NCI-H187 (cell line): Measurements from ENCODE around the gene IGFLR1.

Source experiments
- DNase-seq, 2 experiments: peaks; one replicate each; lab custom pipeline; 2025; lab: John Stamatoyannopoulos, UW

Gene IGFLR1, protein sequence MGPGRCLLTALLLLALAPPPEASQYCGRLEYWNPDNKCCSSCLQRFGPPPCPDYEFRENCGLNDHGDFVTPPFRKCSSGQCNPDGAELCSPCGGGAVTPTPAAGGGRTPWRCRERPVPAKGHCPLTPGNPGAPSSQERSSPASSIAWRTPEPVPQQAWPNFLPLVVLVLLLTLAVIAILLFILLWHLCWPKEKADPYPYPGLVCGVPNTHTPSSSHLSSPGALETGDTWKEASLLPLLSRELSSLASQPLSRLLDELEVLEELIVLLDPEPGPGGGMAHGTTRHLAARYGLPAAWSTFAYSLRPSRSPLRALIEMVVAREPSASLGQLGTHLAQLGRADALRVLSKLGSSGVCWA

DNA sequence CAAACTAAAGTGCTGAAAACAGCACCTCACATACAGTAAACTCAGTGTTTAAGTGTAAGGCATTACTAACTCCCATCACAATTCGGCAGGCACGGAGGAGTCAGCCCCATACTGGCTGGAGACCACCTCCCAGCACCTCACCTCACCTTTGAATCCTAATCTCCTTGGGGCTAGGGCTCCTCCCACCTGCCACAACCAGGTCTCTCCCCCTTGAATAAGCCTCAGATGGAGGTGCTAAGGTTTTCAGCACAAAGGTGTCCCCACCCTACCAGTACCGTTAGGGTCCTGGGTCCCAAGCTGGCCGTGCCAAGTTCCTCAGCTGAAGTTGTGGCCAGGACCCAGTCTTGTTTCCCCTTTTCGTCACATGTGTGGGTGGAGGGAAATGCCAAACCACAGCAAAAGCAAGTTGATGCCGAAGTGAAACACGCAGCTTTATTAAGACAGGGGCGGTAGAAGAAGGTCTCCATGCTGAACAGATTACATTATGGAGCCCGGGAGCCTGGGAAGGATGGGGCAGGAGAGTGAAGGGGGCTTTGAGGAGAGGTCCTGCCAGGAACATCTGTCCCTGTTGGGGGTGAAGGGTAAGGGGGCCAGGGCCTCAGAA is at the start of gene IGFLR1:
IGFLR1 (minus strand) TSS at position 332 of the 604 bp plus-strand sequence. CDS start 1,272 bp downstream, outside the sequence.
- no peak for DNase-seq

GRCh38 chr19:35791814-35792279 is 49.6 kb upstream of the IGFLR1 start:
- DNase-seq = no peak

DNA sequence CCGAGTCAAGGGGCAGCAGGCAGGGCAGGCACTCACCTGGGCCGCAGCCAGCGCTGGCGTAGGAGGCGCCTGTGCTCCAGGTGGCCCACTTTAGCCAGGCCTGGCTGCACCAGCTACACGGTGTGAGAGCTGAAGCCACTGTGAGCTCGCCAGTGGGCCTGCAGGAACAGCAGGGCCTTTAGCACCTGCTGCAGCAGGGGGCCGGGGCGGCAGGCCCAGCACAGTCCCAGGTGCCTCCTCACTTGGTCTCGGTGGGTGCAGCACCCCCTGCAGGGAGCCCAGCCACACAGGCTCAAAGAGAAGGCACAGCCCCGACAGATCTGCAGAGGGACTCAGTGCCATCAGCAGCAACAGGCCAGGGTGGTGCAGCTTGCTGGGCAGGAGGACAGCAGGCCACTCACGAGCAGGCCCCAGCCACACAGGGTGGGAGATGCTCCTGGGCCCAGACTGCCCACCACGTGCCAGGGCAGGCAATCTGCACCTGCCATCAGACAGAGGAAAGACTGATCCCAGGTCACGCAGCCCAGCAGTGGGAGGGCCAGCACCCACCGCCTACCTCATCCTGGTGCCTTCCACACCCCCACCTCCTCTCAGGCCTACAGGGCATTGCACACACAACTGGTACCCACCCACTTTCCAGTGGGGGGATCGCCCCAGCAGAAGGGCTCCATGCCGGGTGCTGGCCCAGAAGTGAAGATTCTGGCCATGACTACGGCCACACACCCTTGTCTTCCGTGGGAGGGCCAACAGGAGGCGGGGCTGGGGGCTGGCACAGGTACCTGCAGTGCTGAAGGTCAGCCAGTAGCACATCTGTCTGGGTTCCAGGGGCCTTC is 48.9 kb upstream of the IGFLR1 start:
- DNase-seq = no peak

DNA sequence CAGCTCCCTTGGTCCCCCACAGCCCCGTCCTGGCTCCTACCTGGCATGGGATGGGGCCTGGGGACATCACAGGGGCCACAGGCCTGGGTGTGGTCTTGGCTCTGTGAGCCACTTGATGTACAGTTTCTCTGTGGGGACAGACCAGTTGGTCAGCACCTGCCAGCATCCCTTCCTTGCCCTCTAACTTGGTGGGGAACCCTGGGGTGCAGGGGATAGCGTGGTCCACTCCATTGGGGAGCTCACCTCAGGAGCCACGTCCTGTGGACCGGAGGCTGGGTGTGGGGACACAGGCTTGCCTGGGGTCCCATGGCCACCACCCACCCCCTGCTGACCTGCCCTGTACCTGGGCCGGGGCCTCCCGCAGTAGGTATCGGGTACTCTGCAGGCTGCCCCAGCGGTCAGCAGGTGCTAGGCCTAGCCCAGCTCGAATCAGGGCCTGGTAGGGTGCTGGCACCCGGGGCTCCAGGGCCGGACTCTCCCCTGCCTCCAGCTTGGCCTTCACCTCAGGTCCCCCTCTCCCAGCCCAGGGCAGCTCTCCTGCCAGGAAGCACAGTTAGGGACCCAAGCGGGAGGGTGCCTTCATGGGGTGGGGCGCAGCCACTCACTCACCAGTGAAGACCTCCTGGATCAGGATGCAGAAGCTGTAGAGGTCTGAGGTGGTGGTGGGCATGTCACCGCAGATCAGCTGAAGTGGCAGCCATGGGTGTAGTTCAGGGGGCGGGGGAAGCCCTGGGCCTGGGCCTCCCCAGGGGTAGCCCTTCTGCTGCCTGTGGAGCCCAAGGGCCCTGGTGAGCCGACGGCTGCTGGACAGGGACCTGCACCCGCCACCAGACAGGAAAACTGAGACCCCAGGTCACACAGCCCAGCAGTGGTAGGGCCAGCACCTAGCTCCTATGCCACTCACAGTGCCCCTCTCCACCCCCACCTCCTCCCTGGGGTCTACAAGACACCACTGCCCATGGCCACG is 48.0 kb upstream of the IGFLR1 start:
- DNase-seq = no peak

DNA sequence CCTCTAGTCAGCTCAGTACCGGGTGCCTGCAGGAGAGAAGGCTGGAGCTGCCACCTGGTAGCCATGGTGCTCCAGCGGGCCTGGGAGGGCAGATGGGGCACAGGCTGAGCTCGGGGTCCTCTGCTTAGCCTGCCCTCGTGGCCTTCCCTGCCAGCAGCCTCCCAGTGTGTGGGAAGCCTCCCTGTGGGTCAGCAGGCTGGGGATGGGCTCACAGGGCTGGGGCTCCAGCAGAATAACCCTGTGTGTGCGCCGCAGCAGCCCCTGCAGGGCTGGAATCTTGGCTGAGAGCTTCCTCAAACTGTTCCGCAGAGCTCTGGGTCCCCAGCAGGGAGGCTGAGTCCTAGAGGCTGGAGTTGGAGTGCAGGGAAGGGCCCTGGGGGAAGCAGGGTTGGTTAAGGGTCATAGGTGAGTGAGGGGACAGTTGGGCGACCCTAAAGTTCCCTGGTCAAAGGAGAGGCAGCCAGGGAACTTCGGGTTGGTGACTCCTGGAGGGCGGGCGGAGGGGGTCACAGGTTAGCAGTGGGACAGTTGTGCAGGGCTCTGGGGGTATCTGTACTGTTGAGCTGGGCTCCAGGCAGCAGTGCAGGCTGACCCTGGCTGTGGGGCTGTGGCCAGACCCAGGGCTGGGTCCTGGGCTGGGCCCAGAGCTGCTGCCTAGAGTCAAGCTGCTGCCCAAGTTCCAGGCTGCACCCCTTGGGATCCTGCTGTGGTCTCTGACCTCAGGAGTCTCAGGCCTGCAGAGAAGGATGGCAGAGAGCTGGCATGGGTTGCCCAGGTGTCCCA is 47.1 kb upstream of the IGFLR1 start:
- DNase-seq = no peak

- no peak for DNase-seq
Measured at GRCh38 chr19:35788205-35788960, 46.1 kb upstream of the IGFLR1 start.

GRCh38 chr19:35787227-35787799 is 45.1 kb upstream of the IGFLR1 start:
- DNase-seq = no peak

DNA sequence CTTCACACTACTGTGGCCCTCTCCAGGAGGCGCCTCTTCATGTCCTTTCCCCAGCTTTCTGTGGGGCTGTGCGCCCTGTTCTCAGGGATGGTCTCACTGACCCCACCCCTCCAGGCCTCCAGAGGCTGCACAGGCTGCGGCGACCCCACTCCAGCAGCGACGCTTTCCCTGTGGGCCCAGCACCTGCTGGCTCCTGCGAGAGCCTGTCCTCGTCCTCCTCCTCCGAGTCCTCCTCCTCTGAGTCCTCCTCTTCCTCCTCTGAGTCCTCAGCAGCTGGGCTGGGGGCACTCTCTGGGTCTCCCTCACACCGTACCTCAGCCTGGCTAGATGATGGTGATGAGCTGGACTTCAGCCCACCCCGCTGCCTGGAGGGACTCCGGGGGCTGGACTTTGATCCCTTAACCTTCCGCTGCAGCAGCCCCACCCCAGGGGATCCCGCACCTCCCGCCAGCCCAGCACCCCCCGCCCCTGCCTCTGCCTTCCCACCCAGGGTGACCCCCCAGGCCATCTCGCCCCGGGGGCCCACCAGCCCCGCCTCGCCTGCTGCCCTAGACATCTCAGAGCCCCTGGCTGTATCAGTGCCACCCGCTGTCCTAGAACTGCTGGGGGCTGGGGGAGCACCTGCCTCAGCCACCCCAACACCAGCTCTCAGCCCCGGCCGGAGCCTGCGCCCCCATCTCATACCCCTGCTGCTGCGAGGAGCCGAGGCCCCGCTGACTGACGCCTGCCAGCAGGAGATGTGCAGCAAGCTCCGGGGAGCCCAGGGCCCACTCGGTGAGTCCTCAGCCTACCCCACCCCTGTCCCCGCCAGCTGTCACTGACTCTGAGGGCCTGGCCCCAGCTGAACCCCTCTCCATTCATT is 44.3 kb upstream of the IGFLR1 start:
- no peak for DNase-seq

GRCh38 chr19:35785339-35785627 is 43.0 kb upstream of the IGFLR1 start:
- no peak for DNase-seq

GRCh38 chr19:35784503-35785338 is 42.5 kb upstream of the IGFLR1 start:
- no peak for DNase-seq

GRCh38 chr19:35783469-35784434 is 41.5 kb upstream of the IGFLR1 start:
- no peak for DNase-seq

GRCh38 chr19:35782589-35782988 is 40.3 kb upstream of the IGFLR1 start:
- DNase-seq = no peak

GRCh38 chr19:35781650-35782049 is 39.4 kb upstream of the IGFLR1 start:
- no peak for DNase-seq

DNA sequence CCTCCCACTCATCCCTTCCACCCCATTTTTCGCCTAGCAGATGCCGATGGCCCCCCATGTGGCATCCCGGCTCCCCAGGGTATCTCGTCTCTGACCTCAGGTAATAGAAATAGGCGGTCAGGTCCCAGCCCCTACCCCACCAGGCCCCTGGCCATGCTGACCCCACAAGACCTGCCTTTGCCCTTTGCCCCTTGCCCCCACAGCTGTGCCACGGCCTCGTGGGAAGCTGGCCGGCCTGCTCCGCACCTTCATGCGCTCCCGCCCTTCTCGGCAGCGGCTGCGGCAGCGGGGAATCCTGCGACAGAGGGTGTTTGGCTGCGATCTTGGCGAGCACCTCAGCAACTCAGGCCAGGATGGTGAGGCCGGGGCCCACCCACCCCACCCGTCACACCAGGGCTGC is 38.5 kb upstream of the IGFLR1 start:
- no peak for DNase-seq

- DNase-seq = no peak
Measured at GRCh38 chr19:35780058-35780457, 37.8 kb upstream of the IGFLR1 start.

DNA sequence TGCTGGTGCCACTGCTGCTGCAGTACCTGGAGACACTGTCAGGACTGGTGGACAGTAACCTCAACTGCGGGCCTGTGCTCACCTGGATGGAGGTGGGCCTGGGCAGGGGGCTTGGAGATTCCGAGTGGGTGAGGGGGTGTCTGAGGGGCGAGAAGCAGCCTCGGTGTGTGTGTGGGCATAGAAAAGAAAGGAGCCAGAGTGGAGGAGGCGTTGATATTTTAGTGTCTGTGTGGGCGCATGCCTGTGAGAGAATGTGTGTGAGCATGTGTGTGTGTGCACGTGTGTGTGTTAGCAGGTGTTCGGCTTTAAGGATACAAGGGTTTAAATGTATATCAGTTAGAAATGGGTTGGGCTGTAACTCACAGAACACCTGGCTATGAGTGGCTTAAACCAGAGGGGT is 36.8 kb upstream of the IGFLR1 start:
- no peak for DNase-seq

DNA sequence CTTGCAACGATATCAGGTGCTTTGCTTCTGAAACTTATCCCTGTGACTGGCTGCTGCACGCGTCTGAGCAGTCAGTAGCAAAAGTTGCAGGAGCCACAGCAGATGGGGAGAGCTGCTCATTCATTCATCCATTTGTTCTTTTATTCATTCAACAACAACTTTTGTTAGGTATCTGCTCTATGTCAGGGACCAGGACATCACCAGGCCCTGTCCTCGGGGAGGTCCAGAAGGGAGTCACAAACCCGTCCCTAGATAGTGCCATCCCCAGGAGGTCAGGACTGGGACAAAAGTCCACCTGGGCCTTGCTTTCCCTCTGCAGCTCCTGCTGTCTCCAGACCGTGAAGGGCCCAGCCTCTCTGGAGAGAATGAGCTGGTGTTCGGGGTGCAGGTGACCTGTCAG is 35.7 kb upstream of the IGFLR1 start:
- DNase-seq = no peak
